Mesenchymal stem cell (in vitro differentiated cells and primary cell): Measurements from ENCODE around the gene CRIP2.

Source experiments
- DNase-seq: peaks from one replicate; pipeline ENCODE4 v3.0.0-alpha.2; 2013
- H2AFZ ChIP-seq: one replicate; pipeline ENCODE4 v1.6.1; 2013; ENCODE audit warnings: low read depth, mild to moderate bottlenecking, control low read depth, inconsistent platforms, low read length, moderate library complexity
- H2AK5ac ChIP-seq: 2 replicates; pipeline ENCODE4 v1.6.1; 2013; ENCODE audit warnings: low read length, moderate library complexity, mild to moderate bottlenecking, inconsistent platforms; ENCODE audit not compliant: severe bottlenecking
- H2BK120ac ChIP-seq: one replicate; pipeline ENCODE4 v1.6.1; 2013; ENCODE audit warnings: low read depth, mild to moderate bottlenecking, inconsistent platforms, low read length, moderate library complexity
- H2BK12ac ChIP-seq, 2 experiments: one replicate each; pipeline ENCODE4 v1.6.1; 2013; ENCODE audit warnings: inconsistent platforms in 2 of 2, low read length in 2 of 2, mild to moderate bottlenecking in 2 of 2, moderate library complexity in 2 of 2, control low read depth in 1 of 2
- H2BK15ac ChIP-seq: one replicate; pipeline ENCODE4 v1.6.1; 2013; ENCODE audit warnings: mild to moderate bottlenecking, low read depth, inconsistent platforms; ENCODE audit not compliant: poor library complexity, severe bottlenecking
- H2BK5ac ChIP-seq: 2 replicates; pipeline ENCODE4 v1.6.1; 2013; ENCODE audit warnings: low read depth, mild to moderate bottlenecking, low read length, control low read depth, inconsistent platforms; ENCODE audit not compliant: poor library complexity, severe bottlenecking
- H3K14ac ChIP-seq, 2 experiments: one replicate each; pipeline ENCODE4 v1.6.1; 2013; ENCODE audit warnings: inconsistent platforms in 2 of 2, low read length in 2 of 2, control low read depth in 1 of 2, mild to moderate bottlenecking in 1 of 2, moderate library complexity in 1 of 2
- H3K18ac ChIP-seq, 2 experiments: one replicate each; pipeline ENCODE4 v1.6.1; 2013; ENCODE audit warnings: inconsistent platforms in 2 of 2, low read length in 2 of 2, control low read depth in 1 of 2, low read depth in 1 of 2, mild to moderate bottlenecking in 1 of 2
- H3K23ac ChIP-seq, 2 experiments: one replicate each; pipeline ENCODE4 v1.6.1; 2013; ENCODE audit warnings: inconsistent platforms in 2 of 2, low read length in 2 of 2, mild to moderate bottlenecking in 2 of 2, moderate library complexity in 2 of 2, control low read depth in 1 of 2
- H3K27ac ChIP-seq: 2 replicates; pipeline ENCODE4 v1.5.1; 2013; ENCODE audit warnings: mild to moderate bottlenecking, moderate library complexity, low read length, control low read depth, inconsistent platforms; ENCODE audit not compliant: poor library complexity, severe bottlenecking
- H3K27me3 ChIP-seq, 2 experiments: 2 replicates each; pipeline versions ENCODE4 v1.6.1 to v1.7.0; 2013; ENCODE audit warnings: low read length in 2 of 2, mild to moderate bottlenecking in 2 of 2, moderate library complexity in 2 of 2, control low read depth in 1 of 2, inconsistent platforms in 1 of 2; ENCODE audit not compliant: control insufficient read depth in 1 of 2, insufficient read depth in 1 of 2
- H3K36me3 ChIP-seq, 2 experiments: 2 replicates each; pipeline versions ENCODE4 v1.6.1 to v1.7.0; 2013; ENCODE audit warnings: low read length in 2 of 2, control low read depth in 1 of 2, inconsistent platforms in 1 of 2, low read depth in 1 of 2, mild to moderate bottlenecking in 1 of 2; ENCODE audit not compliant: insufficient read depth in 2 of 2, control insufficient read depth in 1 of 2
- H3K4ac ChIP-seq, 2 experiments: one replicate each; pipeline ENCODE4 v1.6.1; 2013; ENCODE audit warnings: inconsistent platforms in 2 of 2, low read length in 2 of 2, mild to moderate bottlenecking in 2 of 2, moderate library complexity in 2 of 2, control low read depth in 1 of 2, low read depth in 1 of 2
- H3K4me1 ChIP-seq: 2 replicates; pipeline ENCODE4 v1.6.1; 2013; ENCODE audit warnings: low read depth, low read length, control low read depth; ENCODE audit not compliant: control insufficient read depth, insufficient read depth
- H3K4me2 ChIP-seq: 2 replicates; pipeline ENCODE4 v1.6.1; 2013; ENCODE audit warnings: low read length, mild to moderate bottlenecking, inconsistent platforms; ENCODE audit not compliant: poor library complexity, severe bottlenecking
- H3K4me3 ChIP-seq, 2 experiments: 2 replicates each; pipeline versions ENCODE4 v1.5.1 to v1.7.0; 2013; ENCODE audit warnings: low read length in 2 of 2, mild to moderate bottlenecking in 2 of 2, control low read depth in 1 of 2, low read depth in 1 of 2; ENCODE audit not compliant: insufficient read depth in 1 of 2
- H3K79me1 ChIP-seq: replicated peaks from 2 replicates; pipeline ENCODE4 v1.6.1; 2013; ENCODE audit warnings: mild to moderate bottlenecking, control low read depth, low read length, inconsistent platforms; ENCODE audit not compliant: poor library complexity, severe bottlenecking
- H3K9ac ChIP-seq: 2 replicates; pipeline ENCODE4 v1.7.0; 2013; ENCODE audit warnings: mild to moderate bottlenecking, low read length, moderate library complexity
- H3K9me3 ChIP-seq: 2 replicates; pipeline ENCODE4 v1.7.0; 2013; ENCODE audit warnings: mild to moderate bottlenecking, low read length; ENCODE audit not compliant: control insufficient read depth
- H4K8ac ChIP-seq: one replicate; pipeline ENCODE4 v1.6.1; 2013; ENCODE audit warnings: inconsistent platforms, mild to moderate bottlenecking, low read length, moderate library complexity
- H4K91ac ChIP-seq: one replicate; pipeline ENCODE4 v1.6.1; 2013; ENCODE audit warnings: mild to moderate bottlenecking, low read length, inconsistent platforms
- WGBS: methylation state at CpG from one replicate; pipeline ENCODE4 v1.1.7; 2013; ENCODE audit warnings: mixed read lengths; 5-methylcytosine and 5-hydroxymethylcytosine counted together

The CRIP2 gene

DNA sequence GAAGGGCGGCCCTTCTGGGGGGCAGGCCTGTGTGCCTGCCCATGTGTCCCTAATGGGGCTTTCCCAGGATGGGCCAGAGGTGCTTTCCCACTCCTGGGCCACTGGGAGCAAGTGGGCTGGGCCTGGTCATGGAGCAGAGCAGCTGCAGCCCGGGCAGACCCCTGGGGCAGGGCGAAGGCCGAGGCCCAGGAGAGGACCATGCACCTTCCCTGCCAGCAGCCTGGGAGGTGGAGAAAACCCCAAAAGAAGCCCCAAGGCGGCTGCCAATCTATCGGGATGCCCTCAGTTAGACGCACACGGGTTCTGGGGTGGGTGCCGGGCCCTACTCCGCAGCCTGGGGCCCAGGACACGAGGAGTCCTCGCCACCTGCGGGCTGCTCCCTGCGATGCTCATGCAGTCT is 16.1 kb upstream of the CRIP2 start:
- WGBS, result 89% methylated on average over 14 of the region's 14 CpGs
- no peak overlapping the region for H4K91ac ChIP-seq

DNA sequence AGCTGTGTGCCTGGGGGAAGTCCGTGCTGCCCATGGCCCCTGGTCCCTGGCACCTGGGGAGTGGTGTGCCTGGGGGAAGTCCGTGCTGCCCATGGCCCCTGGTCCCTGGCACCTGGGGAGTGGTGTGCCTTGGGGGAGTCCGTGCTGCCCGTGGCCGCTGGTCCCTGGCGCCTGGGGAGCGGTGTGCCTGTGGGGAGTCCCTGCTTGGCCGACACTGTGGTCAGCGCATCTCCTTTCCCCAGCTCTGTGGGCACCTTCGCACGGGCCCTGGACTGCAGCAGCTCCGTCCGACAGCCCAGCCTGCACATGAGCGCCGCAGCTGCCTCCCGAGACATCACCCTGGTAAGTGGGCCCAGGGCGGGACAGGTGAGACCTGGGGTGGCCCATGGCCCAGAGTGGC is 14.5 kb upstream of the CRIP2 start:
- peaks cover 32% of the 10 kb centered on the region for H3K79me1 ChIP-seq
- WGBS, result 98% methylated on average over 16 of the region's 17 CpGs
- no peaks in the 10 kb centered on the region for H3K9me3 ChIP-seq
- no peak overlapping the region for H2AK5ac ChIP-seq
- no peak overlapping the region for H3K23ac ChIP-seq
- no peak overlapping the region for H3K27ac ChIP-seq
- no peak overlapping the region for H2BK15ac ChIP-seq
- H3K4me1 ChIP-seq, result peaks cover 7% of the 10 kb centered on the region
- no peak overlapping the region for H4K8ac ChIP-seq
- no peak overlapping the region for H3K18ac ChIP-seq
- H2BK120ac ChIP-seq, result no peak overlapping the region
- H3K4me3 ChIP-seq, result no peak overlapping the region
- H3K36me3 ChIP-seq, result peaks cover 55 to 87% of the 10 kb centered on the region in 2 experiments
- H4K91ac ChIP-seq, result no peak overlapping the region
- no peak overlapping the region for H3K4me2 ChIP-seq
- H2BK5ac ChIP-seq, result no peak overlapping the region
- H2BK12ac ChIP-seq, result no peak overlapping the region
- no peaks in the 10 kb centered on the region for H3K27me3 ChIP-seq
- no peak overlapping the region for H3K9ac ChIP-seq
- no peak overlapping the region for H2AFZ ChIP-seq
- no peak overlapping the region for H3K4ac ChIP-seq
- no peak overlapping the region for H3K14ac ChIP-seq
- DNase-seq, result no peak

More for the DNA sequence above, 16.1 kb upstream of the CRIP2 start:
- no peak overlapping the region for H3K9ac ChIP-seq
- no peak overlapping the region for H2AFZ ChIP-seq
- no peak overlapping the region for H2BK15ac ChIP-seq
- no peak overlapping the region for H4K8ac ChIP-seq
- H3K9me3 ChIP-seq, result no peaks in the 10 kb centered on the region
- H3K27me3 ChIP-seq, result no peaks in the 10 kb centered on the region
- H3K79me1 ChIP-seq, result peaks cover 36% of the 10 kb centered on the region
- no peak overlapping the region for H3K14ac ChIP-seq
- no peak overlapping the region for H2BK5ac ChIP-seq
- no peak overlapping the region for H2BK120ac ChIP-seq
- no peak for DNase-seq
- H3K4me1 ChIP-seq, result no peaks in the 10 kb centered on the region
- H3K36me3 ChIP-seq, result peaks cover 52 to 87% of the 10 kb centered on the region in 2 experiments
- no peak overlapping the region for H3K18ac ChIP-seq
- H2AK5ac ChIP-seq, result no peak overlapping the region
- H2BK12ac ChIP-seq, result no peak overlapping the region
- no peak overlapping the region for H3K23ac ChIP-seq
- no peak overlapping the region for H3K4me3 ChIP-seq
- no peak overlapping the region for H3K27ac ChIP-seq
- no peak overlapping the region for H3K4ac ChIP-seq
- H3K4me2 ChIP-seq, result no peak overlapping the region

DNA sequence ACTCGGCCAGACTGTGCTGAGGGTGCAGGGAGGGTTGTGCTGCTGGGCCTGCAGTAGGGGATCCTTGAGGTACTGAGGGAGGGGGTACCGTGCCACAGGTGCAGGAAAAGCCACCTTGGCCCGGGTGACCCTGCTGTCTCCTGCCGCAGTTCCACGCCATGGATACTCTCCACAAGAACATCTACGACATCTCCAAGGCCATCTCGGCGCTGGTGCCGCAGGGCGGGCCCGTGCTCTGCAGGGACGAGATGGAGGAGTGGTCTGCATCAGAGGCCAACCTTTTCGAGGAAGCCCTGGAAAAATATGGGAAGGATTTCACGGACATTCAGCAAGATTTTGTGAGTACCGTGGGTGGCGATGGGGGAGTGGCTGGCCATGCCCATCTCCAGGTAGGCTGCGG is 14.0 kb upstream of the CRIP2 start:
- Histone ChIP-seq H2BK12ac (no peak overlapping the region), H3K14ac (no peak overlapping the region), H3K4ac (no peak overlapping the region), H2AK5ac (no peak overlapping the region), H3K18ac (no peak overlapping the region), H4K91ac (no peak overlapping the region), H3K4me2 (no peak overlapping the region), H3K36me3 (peaks cover 54 to 87% of the 10 kb centered on the region in 2 experiments), H3K4me1 (peaks cover 12% of the 10 kb centered on the region), H3K9ac (no peak overlapping the region), H3K4me3 (no peak overlapping the region), H2BK120ac (no peak overlapping the region), H2BK5ac (no peak overlapping the region), H3K23ac (no peak overlapping the region), H3K79me1 (peaks cover 30% of the 10 kb centered on the region), H2BK15ac (no peak overlapping the region), H3K9me3 (no peaks in the 10 kb centered on the region), H3K27ac (no peak overlapping the region), H2AFZ (no peak overlapping the region), H4K8ac (no peak overlapping the region), H3K27me3 (no peaks in the 10 kb centered on the region)
- no peak for DNase-seq
- WGBS, result 95% methylated on average over 17 of the region's 17 CpGs

DNA sequence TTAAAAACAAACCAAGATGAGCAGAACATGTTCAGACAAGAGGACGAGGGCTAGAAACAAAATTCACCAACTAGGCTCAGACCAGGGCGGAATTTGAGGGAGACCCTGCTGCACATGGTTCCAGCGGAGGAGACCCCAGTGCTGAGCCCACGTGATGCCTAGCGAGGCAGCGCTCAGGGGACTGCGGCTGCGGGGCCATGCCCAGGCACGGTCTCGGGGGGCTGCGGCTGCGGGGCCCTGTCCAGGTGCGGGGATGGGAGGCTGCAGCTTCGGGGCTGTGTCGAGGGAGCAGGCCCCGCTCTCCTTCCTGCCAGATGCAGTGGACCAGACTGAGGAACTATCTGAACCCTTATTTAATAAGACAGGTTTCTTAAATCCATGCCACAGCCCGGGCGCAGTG is 12.7 kb upstream of the CRIP2 start:
- Histone ChIP-seq H3K4me1 (peaks cover 23% of the 10 kb centered on the region), H3K14ac (no peak overlapping the region), H3K9ac (no peak overlapping the region), H3K9me3 (no peaks in the 10 kb centered on the region), H2AK5ac (no peak overlapping the region), H4K8ac (no peak overlapping the region), H2BK5ac (no peak overlapping the region), H2BK15ac (no peak overlapping the region), H3K36me3 (peaks cover 48 to 87% of the 10 kb centered on the region in 2 experiments), H2AFZ (no peak overlapping the region), H3K23ac (no peak overlapping the region), H3K4me2 (no peak overlapping the region), H4K91ac (no peak overlapping the region), H3K18ac (no peak overlapping the region), H3K4me3 (no peak overlapping the region), H3K27ac (no peak overlapping the region), H3K79me1 (peaks cover 25% of the 10 kb centered on the region), H3K4ac (no peak overlapping the region), H2BK12ac (no peak overlapping the region), H2BK120ac (no peak overlapping the region), H3K27me3 (no peaks in the 10 kb centered on the region)
- WGBS, result 97% methylated on average over 18 of the region's 18 CpGs
- DNase-seq, result no peak
